Osteocyte (in vitro differentiated cells): ENCODE data around the gene CHAT. TPM values are rescaled to one million over a fixed set of nuclear protein-coding genes. Genes with fewer than 3 reads are reported as not detected.

Experiments used
- DNase-seq: peaks from one replicate; pipeline ENCODE4 v3.0.0; 2021; ENCODE audit warnings: mixed read lengths; ENCODE audit not compliant: unreplicated experiment; ENCODE audit errors: extremely low spot score
- H3K27ac Mint-ChIP-seq: one replicate; pipeline ENCODE4 v1.8.0; 2021; ENCODE audit warnings: mild to moderate bottlenecking, mixed read lengths; ENCODE audit not compliant: unreplicated experiment
- H3K27me3 Mint-ChIP-seq: one replicate; pipeline ENCODE4 v1.8.0; 2021; ENCODE audit warnings: mixed read lengths; ENCODE audit not compliant: unreplicated experiment
- H3K36me3 Mint-ChIP-seq: one replicate; pipeline ENCODE4 v1.8.0; 2021; ENCODE audit warnings: mixed read lengths; ENCODE audit not compliant: unreplicated experiment
- H3K4me1 Mint-ChIP-seq: one replicate; pipeline ENCODE4 v1.8.0; 2021; ENCODE audit warnings: mixed read lengths; ENCODE audit not compliant: unreplicated experiment
- H3K4me3 Mint-ChIP-seq: one replicate; pipeline ENCODE4 v1.8.0; 2021; ENCODE audit warnings: mild to moderate bottlenecking, moderate library complexity, mixed read lengths; ENCODE audit not compliant: unreplicated experiment
- H3K9me3 Mint-ChIP-seq: one replicate; pipeline ENCODE4 v1.8.0; 2021; ENCODE audit warnings: mixed read lengths; ENCODE audit not compliant: unreplicated experiment
- total RNA-seq: library from RNA; stranded (reverse); gene quantifications from 2 replicates; pipeline ENCODE4 v1.2.1, GENCODE V29; 2021
- TF ChIP-seq, protein P1 (sequence below): fragments of 200-600 bp; sonication (generic); IDR thresholded peaks from 2 replicates; pipeline ENCODE4 v1.5.0; 2021; ENCODE audit warnings: antibody characterized with exemption, mild to moderate bottlenecking, moderate library complexity

Gene CHAT
- total RNA-seq, 1 donor from 2014 or later: not detected

DNA sequence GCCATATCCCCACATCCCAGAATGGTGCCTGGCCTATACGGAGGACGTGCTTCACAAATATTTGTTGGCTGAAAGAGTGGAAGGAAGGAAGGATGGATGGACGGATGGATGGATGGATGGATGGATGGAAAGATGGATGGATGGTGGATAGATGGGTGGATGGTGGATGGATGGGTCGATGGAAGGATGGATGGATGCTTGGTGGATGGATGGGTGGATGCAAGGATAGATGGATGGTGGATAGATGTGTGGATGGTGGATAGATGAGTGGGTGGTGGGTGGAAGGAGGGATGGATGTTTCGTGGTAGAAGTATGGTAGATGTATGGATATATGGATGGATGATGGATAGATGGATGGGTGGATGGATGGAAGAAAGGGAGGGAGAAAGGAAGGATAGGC is 10.8 kb downstream of the CHAT start:
- peaks cover 9% of the 10 kb centered on the region for H3K27me3 Mint-ChIP-seq

DNA sequence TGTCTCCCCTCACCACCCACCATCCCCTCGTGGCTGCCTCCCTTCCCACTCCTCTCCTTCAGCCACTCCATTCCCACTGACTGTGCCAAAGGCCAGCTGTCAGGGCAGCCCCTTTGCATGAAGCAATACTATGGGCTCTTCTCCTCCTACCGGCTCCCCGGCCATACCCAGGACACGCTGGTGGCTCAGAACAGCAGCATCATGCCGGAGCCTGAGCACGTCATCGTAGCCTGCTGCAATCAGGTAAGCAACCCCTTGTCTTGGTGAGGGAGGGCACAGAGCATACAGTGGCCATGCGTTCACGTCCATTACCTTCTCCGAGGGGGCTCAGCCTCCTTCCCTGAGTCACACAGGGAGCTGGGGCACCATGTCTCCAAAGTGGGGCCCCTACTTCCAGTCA is 11.6 kb downstream of the CHAT start:
- Mint-ChIP-seq H3K27me3 (peaks cover 4% of the 10 kb centered on the region), H3K9me3 (no peaks in the 10 kb centered on the region), H3K36me3 (no peaks in the 10 kb centered on the region), H3K27ac (no peak overlapping the region), H3K4me3 (no peak overlapping the region), H3K4me1 (no peaks in the 10 kb centered on the region)
- no peak for DNase-seq
- TF ChIP-seq, protein P1, sequence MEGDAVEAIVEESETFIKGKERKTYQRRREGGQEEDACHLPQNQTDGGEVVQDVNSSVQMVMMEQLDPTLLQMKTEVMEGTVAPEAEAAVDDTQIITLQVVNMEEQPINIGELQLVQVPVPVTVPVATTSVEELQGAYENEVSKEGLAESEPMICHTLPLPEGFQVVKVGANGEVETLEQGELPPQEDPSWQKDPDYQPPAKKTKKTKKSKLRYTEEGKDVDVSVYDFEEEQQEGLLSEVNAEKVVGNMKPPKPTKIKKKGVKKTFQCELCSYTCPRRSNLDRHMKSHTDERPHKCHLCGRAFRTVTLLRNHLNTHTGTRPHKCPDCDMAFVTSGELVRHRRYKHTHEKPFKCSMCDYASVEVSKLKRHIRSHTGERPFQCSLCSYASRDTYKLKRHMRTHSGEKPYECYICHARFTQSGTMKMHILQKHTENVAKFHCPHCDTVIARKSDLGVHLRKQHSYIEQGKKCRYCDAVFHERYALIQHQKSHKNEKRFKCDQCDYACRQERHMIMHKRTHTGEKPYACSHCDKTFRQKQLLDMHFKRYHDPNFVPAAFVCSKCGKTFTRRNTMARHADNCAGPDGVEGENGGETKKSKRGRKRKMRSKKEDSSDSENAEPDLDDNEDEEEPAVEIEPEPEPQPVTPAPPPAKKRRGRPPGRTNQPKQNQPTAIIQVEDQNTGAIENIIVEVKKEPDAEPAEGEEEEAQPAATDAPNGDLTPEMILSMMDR: no peak

More for the DNA sequence above, 10.8 kb downstream of the CHAT start:
- Mint-ChIP-seq H3K36me3 (no peaks in the 10 kb centered on the region), H3K4me3 (no peak overlapping the region), H3K4me1 (no peaks in the 10 kb centered on the region), H3K9me3 (no peaks in the 10 kb centered on the region), H3K27ac (no peak overlapping the region)
- TF ChIP-seq, protein P1: no peak
- no peak for DNase-seq

DNA sequence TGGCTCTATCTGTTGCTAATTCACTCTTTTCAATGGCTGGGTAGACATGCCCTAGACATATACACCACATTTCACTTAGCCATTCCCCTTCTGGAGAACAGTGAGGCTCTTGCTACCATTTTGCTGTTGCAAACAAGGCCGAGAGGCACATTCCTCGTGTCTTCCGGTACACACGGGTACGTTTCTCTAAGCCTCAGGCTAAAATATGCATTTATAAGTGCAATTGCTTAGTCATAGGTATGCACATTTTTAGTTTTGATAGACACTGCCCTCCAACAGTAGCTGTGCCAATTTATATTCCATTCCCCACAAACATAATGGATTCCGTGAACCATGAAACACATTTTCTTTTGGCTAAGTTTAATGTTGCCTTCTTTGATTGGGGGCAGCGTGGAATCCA is 13.2 kb downstream of the CHAT start:
- TF ChIP-seq, protein P1: no peak
- no peaks in the 10 kb centered on the region for H3K4me1 Mint-ChIP-seq
- H3K27ac Mint-ChIP-seq: no peak overlapping the region

DNA sequence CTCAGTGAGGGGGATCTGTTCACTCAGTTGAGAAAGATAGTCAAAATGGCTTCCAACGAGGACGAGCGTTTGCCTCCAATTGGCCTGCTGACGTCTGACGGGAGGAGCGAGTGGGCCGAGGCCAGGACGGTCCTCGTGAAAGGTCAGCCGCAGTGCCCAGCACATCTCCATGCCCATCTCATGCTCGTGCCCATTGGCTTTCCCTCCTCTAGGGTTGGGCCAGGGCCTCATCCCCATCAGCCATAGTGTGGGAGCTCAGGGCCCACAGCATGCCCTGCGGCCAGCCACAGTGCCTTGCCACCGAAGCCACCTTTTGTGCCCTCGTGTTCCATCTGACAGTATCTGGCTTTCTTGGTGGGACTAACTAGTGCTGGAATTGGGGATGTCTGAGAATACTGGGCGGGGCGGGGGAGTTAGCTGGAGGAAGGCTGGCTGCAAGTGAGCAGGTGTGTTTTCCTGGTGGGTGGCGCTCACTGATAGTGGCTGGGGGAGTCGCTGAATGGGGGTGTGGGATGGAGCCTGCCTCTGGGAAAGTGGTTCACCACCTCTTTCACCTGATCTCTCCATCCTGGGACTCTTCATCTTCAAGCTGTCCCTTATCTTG is 13.9 kb downstream of the CHAT start:
- Mint-ChIP-seq H3K27ac (no peak overlapping the region), H3K36me3 (no peaks in the 10 kb centered on the region), H3K4me3 (no peak overlapping the region), H3K9me3 (no peaks in the 10 kb centered on the region), H3K4me1 (no peaks in the 10 kb centered on the region), H3K27me3 (peaks cover 4% of the 10 kb centered on the region)
- no peak for DNase-seq
- TF ChIP-seq, protein P1: no peak

More for the DNA sequence above, 13.2 kb downstream of the CHAT start:
- Mint-ChIP-seq H3K9me3 (no peaks in the 10 kb centered on the region), H3K36me3 (no peaks in the 10 kb centered on the region), H3K27me3 (peaks cover 4% of the 10 kb centered on the region), H3K4me3 (no peak overlapping the region)
- no peak for DNase-seq

DNA sequence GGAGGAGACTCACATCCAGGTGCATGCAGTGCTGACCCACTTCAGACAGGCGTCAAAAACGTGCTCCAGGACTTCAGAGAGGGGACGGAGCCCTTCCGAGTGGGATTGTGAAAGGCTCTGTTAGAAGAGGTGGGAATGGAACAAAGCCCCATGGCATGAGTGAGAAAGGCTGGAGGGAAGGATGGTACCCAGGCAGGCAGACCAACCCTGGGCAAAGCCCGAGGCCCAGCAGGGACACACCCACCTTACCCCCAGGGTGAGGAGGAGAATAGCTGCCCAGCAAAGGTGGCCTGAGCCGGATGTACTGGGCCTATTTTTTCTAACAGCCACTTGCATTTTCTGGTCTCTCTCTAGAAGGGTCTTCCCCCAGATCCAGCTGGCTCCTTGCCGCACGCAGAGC is 14.8 kb downstream of the CHAT start:
- Mint-ChIP-seq H3K27me3 (peaks cover 4% of the 10 kb centered on the region), H3K4me3 (no peak overlapping the region), H3K9me3 (no peaks in the 10 kb centered on the region), H3K27ac (no peak overlapping the region), H3K36me3 (no peaks in the 10 kb centered on the region), H3K4me1 (no peaks in the 10 kb centered on the region)
- no peak for DNase-seq
- TF ChIP-seq, protein P1: no peak
